Erythroblast (primary cell): Measurements from ENCODE around the gene CYLD.
A peak's percentile ranks its signal among the peaks of the same experiment; 100 is the strongest.

ENCODE experiments used
- DNase-seq, 2 experiments: peaks; one replicate each; lab custom pipeline; 2025; lab: John Stamatoyannopoulos, UW
- GATA1 ChIP-seq: IDR thresholded peaks from 2 replicates; pipeline ENCODE4 v1.6.1; 2011; ENCODE audit warnings: low read depth, mild to moderate bottlenecking, control low read depth, low read length, moderate library complexity
- POLR2A ChIP-seq: IDR thresholded peaks from 2 replicates; pipeline ENCODE4 v1.6.1; 2011; ENCODE audit warnings: mild to moderate bottlenecking, low read length

Gene CYLD

DNA sequence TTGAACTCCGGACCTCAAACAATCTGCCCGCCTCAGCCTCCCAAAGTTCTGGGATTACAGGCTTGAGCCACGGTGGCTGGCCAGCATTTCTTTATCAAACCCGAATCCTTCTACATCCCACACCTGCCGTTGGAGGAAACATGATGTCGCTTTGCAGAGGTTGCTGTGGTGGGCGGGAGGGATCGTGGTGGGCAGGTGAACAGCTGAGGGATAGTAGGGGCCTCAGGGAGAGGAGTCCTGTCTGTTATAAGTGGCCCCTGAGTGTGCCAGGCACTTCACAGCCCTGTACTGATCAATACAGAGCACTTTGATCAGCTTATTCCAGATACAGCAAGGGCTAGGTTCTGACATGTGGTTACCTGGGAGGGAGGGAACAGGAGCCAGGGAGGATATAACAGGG, 76.5 kb downstream of the CYLD start:
- no peak for DNase-seq
- TF ChIP-seq GATA1 (no peak), POLR2A (no peak)

DNA sequence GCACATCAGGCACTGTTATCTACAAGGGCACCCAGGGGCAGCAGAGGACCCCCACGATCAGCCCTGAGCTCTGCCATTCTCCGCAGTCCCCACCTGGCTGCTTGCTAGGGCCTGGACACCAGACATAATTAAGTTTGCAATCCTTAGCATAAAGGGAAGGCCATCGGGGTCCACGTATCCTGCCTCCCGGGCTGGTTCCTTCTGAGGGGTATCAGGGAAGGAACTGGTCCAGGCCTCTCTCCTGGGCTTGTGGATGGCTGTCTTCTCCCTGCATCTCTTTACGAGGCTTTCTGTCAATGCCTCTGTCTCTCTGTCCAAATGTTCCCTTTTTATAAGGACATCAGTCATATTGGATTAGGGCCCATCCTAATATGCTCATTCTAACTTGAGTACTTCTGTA, 77.8 kb downstream of the CYLD start:
- no peak for DNase-seq
- TF ChIP-seq POLR2A (no peak), GATA1 (no peak)

DNA sequence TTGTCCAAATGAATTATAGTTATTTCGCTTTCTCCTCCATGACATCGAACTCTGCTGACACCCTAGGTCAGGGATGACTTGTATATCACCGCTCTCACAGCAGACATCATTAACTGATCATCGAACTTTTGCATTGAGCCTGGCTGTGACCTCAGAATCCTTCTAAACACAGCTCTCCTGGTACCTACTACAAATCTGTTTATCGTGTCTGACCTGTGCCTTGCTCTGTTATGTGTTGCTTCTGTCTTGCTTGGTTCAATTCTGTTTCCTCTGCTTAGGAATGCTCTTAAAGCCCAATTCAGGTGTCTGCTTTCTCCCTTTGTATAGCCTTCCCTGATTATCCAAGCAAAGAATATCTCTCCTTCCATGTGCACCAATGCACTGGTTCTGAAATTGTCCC, 78.3 kb downstream of the CYLD start:
- TF ChIP-seq GATA1: no peak
- TF ChIP-seq POLR2A: no peak
- DNase-seq: no peak

DNA sequence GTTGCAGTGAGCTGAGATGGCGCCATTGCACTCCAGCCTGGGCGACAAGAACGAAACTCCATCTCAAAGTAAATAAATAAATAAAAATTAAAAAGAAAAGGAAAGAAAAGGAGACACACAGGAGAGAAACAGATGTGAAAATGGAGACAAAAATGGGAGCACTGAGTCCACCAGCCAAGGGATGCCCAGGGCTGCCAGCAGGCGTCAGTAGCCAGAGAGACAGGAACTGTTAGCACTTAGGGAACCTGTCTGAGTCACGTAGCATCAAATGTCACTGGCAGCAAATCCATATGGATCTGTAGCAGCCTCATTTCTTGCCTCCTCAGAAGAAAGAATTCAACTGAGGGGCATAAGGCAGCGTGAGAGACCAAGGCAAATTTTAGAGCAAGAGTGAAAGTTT, 79.7 kb downstream of the CYLD start:
- DNase-seq: peak in 1 of 2 experiments; percentile 17
- TF ChIP-seq POLR2A: no peak
- no peak for TF ChIP-seq GATA1

DNA sequence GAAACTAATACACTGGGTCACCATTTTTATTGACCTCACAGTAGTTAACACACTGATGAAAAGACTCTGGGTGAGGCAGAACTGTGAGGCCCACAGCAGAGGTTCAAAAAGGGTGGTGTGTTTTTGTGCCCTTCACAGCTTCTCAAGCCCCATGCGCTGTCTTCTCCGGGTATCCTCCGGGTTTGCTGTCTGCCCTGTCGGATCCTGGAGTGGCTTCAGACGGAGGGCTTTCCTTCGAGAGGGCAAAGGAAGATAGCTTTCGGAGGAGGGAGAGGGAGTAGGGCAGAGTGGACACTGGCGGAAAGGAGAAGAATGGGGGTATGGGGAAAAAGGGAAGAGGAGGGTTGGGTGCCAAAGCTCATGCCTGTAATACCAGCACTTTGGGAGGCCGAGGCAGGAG, 80.8 kb downstream of the CYLD start:
- DNase-seq: no peak
- TF ChIP-seq POLR2A (no peak), GATA1 (no peak)

DNA sequence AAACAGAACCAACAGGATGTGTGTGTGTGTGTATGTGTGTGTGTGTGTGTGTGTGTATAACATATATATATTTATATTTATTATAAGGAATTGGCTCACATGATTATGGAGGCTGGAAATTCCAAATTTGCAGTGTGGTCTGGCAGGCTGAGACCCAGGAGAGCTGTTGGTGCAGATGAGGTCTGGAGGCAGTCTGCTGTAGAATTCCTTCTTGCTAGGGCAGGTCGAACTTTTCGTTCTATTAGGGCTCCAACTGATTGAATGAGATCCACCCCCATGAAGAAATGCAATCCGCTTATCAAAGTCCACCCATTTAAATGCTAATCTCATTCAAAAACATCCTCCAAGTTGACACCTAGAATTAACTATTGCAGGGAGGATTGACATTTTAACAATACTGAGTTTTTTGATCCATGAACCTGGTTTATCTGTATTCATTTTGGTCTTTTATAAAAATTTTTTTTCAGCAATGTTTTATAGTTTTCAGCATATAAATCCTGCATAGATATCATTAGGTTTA, 85.0 kb downstream of the CYLD start:
- TF ChIP-seq POLR2A: no peak
- TF ChIP-seq GATA1: no peak
- no peak for DNase-seq

DNA sequence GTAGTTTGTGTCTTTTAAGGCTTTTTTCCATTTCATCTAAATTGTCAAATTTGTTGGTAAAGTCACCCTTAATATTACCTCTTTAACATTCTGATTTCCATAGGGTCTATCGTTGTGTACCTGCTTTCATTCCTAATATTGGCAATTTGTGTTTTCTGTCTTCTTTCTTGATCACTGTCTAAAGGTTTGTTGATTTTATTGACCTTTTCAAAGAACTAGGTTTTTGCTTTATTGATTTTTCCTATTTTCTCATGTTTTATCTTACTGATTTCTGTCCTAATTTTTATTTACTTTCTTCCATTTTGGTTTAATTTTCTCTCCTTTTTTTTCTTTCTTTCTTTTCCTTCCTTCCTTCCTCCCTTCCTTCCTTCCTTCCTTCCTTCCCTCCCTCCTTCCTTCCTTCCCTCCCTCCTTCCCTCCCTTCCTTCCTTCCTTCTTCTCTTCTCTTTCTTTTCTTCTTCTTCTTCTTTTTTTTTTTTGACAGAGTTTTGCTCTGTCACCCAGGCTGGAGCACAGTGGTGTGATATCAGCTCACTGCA, 86.3 kb downstream of the CYLD start:
- DNase-seq: no peak
- TF ChIP-seq POLR2A (no peak), GATA1 (no peak)

DNA sequence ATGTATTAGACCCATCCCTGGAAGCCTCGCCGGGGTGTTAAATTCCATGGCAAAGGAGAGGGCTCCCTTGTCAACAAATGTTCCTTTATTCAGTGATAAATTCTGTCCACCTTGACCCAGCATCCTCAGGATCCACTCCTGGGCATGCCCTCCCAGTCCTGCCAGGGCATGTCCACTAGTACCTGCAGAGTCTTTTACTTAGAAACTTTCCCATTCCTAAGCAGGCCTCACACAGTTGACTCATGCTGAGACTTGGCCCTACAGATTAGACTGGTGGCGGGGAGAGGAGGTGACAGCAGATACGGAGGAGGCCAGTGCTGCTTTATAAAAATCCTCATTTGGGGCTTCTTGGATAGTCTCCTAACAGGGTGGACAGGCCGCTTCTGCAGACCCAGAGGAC, 88.8 kb downstream of the CYLD start:
- no peak for DNase-seq

DNA sequence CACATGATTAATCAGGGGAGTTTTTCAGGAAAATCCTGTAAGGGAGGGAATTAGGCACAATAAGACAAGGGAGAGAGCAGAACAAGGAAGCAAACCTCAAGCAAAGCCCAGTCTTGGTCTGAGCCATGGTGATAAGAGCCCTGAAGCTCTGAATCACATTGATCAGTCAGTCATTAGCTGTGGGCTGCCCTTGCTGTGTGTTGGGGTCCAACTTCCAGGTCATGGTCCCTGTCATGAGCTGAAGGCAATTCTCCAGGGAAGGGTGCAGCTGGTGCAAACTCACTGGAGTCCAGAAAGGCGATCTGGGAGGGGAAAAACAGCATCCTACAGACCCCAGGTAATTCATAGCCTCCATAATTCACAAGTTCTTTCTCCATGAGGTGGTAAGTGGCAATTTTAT, 89.9 kb downstream of the CYLD start:
- DNase-seq: no peak
- TF ChIP-seq GATA1 (no peak), POLR2A (no peak)

More for the DNA sequence above, 88.8 kb downstream of the CYLD start:
- TF ChIP-seq GATA1: no peak
- TF ChIP-seq POLR2A: no peak

DNA sequence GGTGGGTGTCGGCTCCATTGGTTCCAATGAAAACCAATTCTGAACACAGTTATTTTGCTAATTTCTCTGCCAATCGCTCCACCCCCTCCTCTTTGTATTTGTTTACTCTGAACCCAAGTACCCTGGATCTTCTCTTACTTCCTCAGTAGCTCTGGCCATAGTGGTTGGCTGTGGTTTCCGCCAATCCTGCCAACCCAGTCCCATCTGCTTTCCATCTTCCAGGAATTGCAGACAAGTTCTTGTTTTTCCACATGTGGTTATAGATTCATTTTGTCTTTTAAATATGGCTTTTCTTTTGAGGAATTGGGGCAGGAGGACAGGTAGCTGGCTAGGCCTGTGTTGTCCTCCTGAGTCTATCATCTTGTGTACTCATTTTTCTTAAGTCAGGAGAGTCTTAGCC, 92.0 kb downstream of the CYLD start:
- no peak for TF ChIP-seq GATA1
- TF ChIP-seq POLR2A: no peak
- no peak for DNase-seq

DNA sequence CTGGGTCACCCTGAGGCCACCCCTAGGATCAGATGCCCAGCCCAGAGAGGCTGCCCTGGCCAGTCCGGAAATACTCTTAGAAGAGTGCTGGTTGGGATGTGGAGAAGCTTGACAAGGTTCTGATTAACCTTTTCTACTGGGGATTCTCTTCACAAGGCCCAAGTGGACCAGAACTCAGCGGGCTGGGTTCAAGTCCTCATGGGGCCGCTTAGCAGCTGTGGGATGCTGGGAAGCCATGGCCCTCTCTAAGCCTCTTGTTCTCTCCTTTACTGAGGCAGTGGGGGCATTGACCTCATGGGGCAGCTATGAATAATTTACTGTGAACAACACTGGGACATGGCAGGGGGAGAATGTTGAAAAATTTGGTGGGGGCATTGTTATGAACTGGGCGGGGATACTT, 92.8 kb downstream of the CYLD start:
- DNase-seq: no peak
- no peak for TF ChIP-seq GATA1
- TF ChIP-seq POLR2A: no peak

DNA sequence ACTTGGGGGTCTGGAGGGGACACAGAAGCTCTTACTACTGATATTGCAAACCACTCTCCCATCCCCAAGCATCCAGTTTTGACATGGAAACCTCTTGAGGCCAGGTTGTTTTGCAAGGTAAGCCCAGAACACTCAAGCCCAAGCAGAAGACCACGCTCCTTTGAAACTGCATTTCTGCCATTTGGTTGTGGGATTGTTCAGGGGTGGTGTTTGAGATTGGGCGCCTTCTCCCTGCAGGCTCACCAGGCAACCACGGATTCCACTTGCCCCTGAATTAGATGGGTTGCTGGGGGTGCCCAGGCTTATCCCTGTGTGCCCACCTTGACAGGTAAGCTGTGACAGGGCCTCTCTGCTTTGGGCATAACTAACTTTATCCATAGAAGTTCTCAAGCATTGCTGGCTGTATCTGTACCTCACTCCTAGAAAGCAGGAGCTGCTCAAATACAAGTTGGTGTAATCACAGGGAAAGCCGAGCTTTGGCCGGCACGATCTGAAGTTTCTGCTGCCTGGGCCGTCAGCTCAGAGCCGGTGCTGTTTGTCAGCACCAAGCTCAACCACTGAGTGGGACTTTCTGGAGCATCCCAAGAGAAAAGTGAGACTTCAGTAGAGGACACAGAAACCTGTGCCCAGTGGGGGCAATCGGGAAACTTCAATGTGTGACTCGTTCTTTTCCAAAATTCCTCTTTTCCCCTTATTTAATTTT, 93.6 kb downstream of the CYLD start:
- no peak for DNase-seq
- no peak for TF ChIP-seq POLR2A
- no peak for TF ChIP-seq GATA1

DNA sequence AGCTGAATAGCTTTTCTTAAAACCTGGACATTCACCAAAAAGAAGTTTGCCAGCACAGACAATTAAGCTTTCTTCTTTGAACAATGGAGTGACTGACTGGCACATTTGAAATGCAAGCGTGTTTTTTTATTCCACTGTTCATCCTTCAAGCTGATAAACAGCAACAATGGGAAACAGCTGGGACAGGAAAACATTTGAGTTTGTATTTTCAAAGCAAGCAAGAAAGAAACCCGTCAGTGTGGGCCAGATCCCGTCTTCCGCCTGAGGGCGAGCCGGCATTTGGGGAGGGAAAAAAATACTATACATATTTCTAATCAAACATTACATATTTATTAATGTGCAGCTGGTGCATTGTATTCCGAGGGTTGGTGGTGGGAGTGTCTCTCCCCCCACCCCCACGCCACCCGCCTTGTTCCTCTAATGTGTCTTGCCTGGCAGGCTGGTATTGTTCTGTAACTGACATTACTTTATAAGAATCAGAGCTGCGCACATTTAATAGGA, 94.3 kb downstream of the CYLD start:
- DNase-seq: no peak
- no peak for TF ChIP-seq POLR2A
- no peak for TF ChIP-seq GATA1

DNA sequence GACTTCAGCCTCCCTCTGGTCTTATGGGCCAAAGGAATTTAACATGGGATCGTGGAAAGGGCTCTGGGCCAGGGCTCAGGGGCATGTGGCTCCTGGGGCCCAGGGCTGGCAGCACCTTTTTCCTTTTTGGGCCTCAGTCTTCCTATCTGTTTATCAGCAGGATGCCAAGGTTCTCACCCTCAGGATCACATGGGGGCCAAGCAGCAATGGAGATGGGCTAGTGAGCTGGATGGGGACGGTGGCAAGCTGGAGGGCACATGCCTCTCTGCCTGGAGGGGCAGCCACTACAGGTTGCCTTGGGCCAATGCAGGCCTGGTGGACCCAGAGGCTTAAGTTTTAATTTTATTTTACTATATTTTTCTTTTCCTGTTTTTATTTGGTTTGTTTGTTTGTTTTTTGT, 95.4 kb downstream of the CYLD start:
- TF ChIP-seq GATA1 (no peak), POLR2A (no peak)
- DNase-seq: no peak
